Stimulated activated CD8-positive, alpha-beta memory T cell treated with anti-CD3 and anti-CD28 coated beads, Interleukin-2, amount 100 ng/mL, for 48 hours (primary cell): Measurements from ENCODE around the gene SYNJ2BP.

ENCODE experiments used
- DNase-seq, 2 donors: peaks; one replicate each; pipeline ENCODE4 v3.0.0-alpha.2; 2020; ENCODE audit warnings: low read depth in 2 of 2

SYNJ2BP gene

GRCh38 chr14:70391493-70392391 is 25.1 kb downstream of the SYNJ2BP start:
- DNase-seq, result no peak

GRCh38 chr14:70382536-70382935 is 34.4 kb downstream of the SYNJ2BP start:
- no peak for DNase-seq

GRCh38 chr14:70380824-70381223 is 36.1 kb downstream of the SYNJ2BP start:
- DNase-seq, result no peak

DNA sequence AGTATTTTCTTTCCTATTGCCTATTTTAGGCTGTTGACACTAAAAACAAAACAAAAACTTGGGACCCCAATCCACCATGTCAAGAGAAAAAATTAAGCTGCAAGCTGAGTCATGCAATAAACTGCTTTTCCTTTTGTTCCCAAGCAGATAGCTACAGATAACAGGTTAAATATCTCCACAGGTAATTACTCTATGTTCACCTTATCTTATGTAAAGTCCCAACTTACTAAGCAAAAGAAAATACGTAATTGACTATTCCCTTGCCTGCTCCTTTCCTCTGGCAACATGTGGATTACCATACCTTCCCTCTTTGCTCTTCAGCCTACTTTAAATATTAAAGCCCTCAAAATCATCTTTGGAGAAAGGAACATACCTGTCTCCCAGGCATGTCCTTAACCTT is 38.2 kb downstream of the SYNJ2BP start:
- no peak for DNase-seq
